Nephron (organoid): ENCODE data around the gene TMEM219.
A peak's percentile ranks its signal among the peaks of the same experiment; 100 is the strongest.

Source experiments
- H3K27ac Mint-ChIP-seq, 3 experiments: 2 replicates each; pipeline ENCODE4 v1.8.0; 2020; ENCODE audit warnings: mixed read lengths in 3 of 3, mild to moderate bottlenecking in 2 of 3, moderate library complexity in 1 of 3
- H3K27me3 Mint-ChIP-seq: 2 replicates; pipeline ENCODE4 v1.8.0; 2021; ENCODE audit warnings: low read depth, mild to moderate bottlenecking, moderate library complexity, mixed read lengths
- H3K36me3 Mint-ChIP-seq: 2 replicates; pipeline ENCODE4 v1.8.0; 2020; ENCODE audit warnings: low read depth, mixed read lengths
- H3K4me1 Mint-ChIP-seq: 2 replicates; pipeline ENCODE4 v1.8.0; 2020; ENCODE audit warnings: mixed read lengths
- H3K4me3 Mint-ChIP-seq, 3 experiments: 2 replicates each; pipeline ENCODE4 v1.8.0; 2020; ENCODE audit warnings: mild to moderate bottlenecking in 3 of 3, mixed read lengths in 3 of 3, moderate library complexity in 2 of 3
- H3K9me3 Mint-ChIP-seq: 2 replicates; pipeline ENCODE4 v1.8.0; 2020; ENCODE audit warnings: mixed read lengths
- TF ChIP-seq, protein P1 (sequence below), 3 experiments: fragments of 200-600 bp; sonication (generic); IDR thresholded peaks; one replicate each; pipeline ENCODE4 v1.5.0; 2021; ENCODE audit warnings: antibody characterized with exemption in 3 of 3; ENCODE audit not compliant: unreplicated experiment in 3 of 3

TMEM219 gene

DNA sequence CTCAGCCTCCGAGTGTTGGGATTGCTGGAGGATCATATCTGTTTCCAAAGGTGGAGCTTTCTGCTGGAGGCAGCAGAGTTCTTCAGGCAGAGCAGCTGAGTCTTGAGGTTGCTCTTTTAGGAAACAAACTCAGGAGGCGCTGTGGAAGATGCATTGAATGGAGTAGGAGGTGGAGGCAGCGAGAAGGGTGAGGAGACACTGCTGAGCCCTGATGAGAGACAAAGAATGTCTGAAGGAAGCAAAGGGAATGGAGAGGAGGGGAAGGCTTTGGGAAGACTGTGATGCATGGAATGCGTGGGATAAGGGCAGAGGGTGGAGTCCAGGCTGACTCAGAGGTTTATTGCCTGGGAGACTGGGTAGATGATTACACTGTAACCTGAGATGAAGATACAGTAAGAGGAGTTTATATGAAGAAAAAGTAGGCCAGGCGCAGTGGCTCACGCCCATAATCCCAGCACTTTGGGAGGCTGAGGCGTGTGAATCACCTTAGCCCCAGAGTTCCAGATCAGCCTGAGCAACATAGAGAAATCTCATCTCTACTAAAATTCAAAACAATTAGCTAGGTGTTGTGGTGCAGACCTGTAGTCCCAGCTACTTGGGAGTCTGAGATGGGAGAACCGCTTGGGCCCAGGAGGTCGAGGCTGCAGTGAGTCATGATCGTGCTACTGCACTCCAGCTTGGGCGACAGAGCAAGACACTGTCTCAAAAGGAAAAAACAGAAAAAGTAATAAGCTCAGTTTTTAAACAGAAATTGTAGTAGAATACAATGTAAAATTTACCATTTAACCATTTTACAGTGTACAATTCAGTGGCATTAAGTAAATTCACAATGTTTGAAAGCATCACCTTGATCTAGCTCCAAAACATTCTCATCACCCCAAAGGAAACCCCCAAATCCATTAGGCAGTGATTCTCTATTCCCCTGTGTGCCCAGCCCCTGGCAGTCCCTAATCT is 17.8 kb upstream of the TMEM219 start:
- TF ChIP-seq, protein P1, sequence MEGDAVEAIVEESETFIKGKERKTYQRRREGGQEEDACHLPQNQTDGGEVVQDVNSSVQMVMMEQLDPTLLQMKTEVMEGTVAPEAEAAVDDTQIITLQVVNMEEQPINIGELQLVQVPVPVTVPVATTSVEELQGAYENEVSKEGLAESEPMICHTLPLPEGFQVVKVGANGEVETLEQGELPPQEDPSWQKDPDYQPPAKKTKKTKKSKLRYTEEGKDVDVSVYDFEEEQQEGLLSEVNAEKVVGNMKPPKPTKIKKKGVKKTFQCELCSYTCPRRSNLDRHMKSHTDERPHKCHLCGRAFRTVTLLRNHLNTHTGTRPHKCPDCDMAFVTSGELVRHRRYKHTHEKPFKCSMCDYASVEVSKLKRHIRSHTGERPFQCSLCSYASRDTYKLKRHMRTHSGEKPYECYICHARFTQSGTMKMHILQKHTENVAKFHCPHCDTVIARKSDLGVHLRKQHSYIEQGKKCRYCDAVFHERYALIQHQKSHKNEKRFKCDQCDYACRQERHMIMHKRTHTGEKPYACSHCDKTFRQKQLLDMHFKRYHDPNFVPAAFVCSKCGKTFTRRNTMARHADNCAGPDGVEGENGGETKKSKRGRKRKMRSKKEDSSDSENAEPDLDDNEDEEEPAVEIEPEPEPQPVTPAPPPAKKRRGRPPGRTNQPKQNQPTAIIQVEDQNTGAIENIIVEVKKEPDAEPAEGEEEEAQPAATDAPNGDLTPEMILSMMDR (IDR thresholded peaks at IDR 0.05; ENCODE audit: unreplicated experiment in 3 of 3): peak; percentile 41 to 58 (median 43)
- Mint-ChIP-seq H3K4me1 (peaks cover 23% of the 10 kb centered on the region), H3K36me3 (no peaks in the 10 kb centered on the region)

DNA sequence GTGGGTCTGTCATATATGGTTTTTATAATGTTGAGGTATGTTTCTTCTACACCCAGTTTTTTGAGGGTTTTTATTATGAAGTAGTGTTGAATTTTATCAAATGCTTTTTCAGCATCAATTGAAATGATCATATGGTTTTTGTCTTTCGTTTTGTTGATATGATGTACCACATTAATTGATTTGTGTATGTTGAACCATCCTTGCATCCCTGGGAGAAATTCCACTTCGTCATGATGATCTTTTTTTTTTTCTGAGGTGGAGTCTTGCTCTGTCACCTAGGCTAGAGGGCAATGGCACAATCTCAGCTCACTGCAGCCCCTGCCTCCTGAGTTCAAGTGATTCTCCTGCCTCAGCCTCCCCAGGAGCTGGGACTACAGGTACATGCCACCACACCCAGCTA is 14.0 kb upstream of the TMEM219 start:
- no peak overlapping the region for H3K4me3 Mint-ChIP-seq
- H3K4me1 Mint-ChIP-seq: peaks cover 13% of the 10 kb centered on the region
- peak overlapping the region in 1 of 3 experiments; percentile 17 for H3K27ac Mint-ChIP-seq
- TF ChIP-seq, protein P1 (IDR thresholded peaks at IDR 0.05; ENCODE audit: unreplicated experiment in 3 of 3): no peak
- H3K36me3 Mint-ChIP-seq: peaks cover 3% of the 10 kb centered on the region
- peaks cover 3% of the 10 kb centered on the region for H3K27me3 Mint-ChIP-seq
- H3K9me3 Mint-ChIP-seq: peaks cover 11% of the 10 kb centered on the region

More for the DNA sequence above, 17.8 kb upstream of the TMEM219 start:
- Mint-ChIP-seq H3K9me3 (peaks cover 3% of the 10 kb centered on the region), H3K27me3 (no peaks in the 10 kb centered on the region), H3K4me3 (peak overlapping the region; percentile 0 to 63 (median 47)), H3K27ac (peak overlapping the region; percentile 91 to 97 (median 94))

DNA sequence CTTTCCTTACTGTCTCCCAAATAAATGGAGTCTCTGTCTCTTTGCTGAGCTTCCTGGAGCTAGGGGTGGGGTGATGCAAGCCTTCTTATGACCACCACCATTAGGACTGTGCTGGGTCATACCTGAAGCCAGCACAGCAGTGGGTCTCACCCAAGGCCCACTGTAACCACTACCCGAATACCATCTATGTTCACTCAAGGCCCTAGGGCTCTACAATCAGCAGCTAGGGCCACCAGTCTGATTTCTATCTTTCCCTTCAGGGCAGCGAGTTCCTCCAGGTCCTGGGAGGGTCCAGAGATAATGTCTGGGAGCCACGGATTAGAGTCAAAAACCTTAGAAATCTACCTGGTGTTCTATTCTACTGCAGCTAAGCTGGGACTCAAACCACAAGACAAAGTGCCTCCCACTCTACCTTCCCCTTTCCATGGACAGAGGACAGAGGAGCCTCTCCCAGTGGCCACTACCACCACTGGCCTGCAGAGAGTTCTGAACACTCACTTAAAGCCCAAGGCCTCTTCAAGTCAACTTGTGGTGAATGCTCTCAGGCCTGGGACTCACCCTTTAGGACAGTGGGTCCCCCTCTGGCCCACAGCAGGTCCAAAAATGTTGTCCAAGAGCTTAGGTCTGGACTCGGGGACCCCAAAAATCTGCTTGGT is 10.9 kb upstream of the TMEM219 start:
- H3K9me3 Mint-ChIP-seq: peaks cover 11% of the 10 kb centered on the region
- H3K27me3 Mint-ChIP-seq: peaks cover 3% of the 10 kb centered on the region
- peaks cover 3% of the 10 kb centered on the region for H3K36me3 Mint-ChIP-seq
- H3K4me3 Mint-ChIP-seq: no peak overlapping the region
- H3K4me1 Mint-ChIP-seq: no peaks in the 10 kb centered on the region
- TF ChIP-seq, protein P1 (IDR thresholded peaks at IDR 0.05; ENCODE audit: unreplicated experiment in 3 of 3): no peak
- no peak overlapping the region for H3K27ac Mint-ChIP-seq

DNA sequence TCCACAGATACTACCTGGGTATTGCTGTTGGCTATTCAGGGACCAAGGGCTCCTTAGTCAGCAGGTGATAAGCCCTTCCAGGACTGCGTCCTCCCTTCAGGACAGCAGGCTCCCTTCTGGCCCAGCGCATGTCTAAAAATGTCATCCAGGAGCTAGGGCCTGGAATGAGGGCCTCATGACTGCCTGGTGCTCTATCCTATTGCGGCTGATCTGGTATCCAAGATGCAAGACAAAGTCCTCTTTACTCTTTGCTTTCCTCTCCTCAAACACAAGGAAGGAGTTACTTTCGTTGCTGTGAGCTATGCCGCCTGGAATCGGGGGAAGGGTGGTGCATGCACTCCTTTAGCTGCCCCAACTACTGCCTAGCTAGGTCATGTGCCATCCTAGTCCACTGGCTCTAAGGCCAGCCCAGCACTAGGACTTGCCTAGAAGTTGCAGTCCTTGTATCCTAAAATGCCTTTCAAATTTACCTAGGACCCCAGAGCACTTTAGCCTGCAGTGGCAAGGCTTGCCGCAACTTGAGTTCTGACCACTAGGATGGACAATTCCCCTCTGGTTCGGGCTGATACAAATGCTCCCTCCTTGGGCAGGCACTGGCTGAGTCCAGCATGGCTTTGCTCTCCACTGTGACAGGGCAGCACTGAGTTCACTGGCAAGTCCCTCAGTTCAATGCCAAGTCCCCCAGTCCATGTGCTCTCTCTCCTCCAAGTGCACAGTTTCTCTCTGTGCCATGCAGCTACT is 10.1 kb upstream of the TMEM219 start:
- H3K27ac Mint-ChIP-seq: no peak overlapping the region
- H3K9me3 Mint-ChIP-seq: peaks cover 11% of the 10 kb centered on the region
- H3K36me3 Mint-ChIP-seq: peaks cover 3% of the 10 kb centered on the region
- H3K4me3 Mint-ChIP-seq: no peak overlapping the region
- peaks cover 3% of the 10 kb centered on the region for H3K27me3 Mint-ChIP-seq
- TF ChIP-seq, protein P1 (IDR thresholded peaks at IDR 0.05; ENCODE audit: unreplicated experiment in 3 of 3): no peak
- H3K4me1 Mint-ChIP-seq: no peaks in the 10 kb centered on the region

DNA sequence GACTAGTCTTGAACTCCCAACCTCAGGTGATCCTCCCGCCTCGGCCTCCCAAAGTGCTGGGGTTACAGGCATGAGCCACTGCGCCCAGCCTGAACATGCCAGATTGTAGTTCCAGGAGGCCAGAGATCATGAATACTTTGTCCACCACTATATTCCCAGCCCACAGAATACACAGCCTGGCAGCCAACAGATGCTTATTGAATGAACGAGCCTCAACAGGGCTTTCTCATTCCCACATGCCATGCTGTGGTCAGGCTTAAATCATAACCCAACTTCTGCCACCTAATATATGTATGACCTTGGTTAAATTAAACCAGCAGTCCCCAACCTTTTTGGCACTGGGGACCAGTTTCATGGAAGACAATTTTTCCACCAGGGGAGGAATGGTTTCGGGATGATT is 3.1 kb upstream of the TMEM219 start:
- no peak overlapping the region for H3K27ac Mint-ChIP-seq
- peaks cover 9% of the 10 kb centered on the region for H3K36me3 Mint-ChIP-seq
- TF ChIP-seq, protein P1 (IDR thresholded peaks at IDR 0.05; ENCODE audit: unreplicated experiment in 3 of 3): no peak
- no peaks in the 10 kb centered on the region for H3K9me3 Mint-ChIP-seq
- H3K4me3 Mint-ChIP-seq: no peak overlapping the region
- peaks cover 12% of the 10 kb centered on the region for H3K4me1 Mint-ChIP-seq
- no peaks in the 10 kb centered on the region for H3K27me3 Mint-ChIP-seq
